ENCODE measurements around the gene NPTX1.

The NPTX1 gene

GRCh38 chr17:80419255-80419654 lies 57.2 kb downstream of the NPTX1 start:
- H3K9ac ChIP-seq (ENCODE audit: low read depth, low read length): no peak overlapping the region
- H3K4me1 ChIP-seq (ENCODE audit: insufficient read depth, low read length): peaks cover under 1% of the 10 kb centered on the region; the same call in 1 of the 2 replicates
- no peaks in the 10 kb centered on the region for H3K9me3 ChIP-seq (ENCODE audit: control insufficient read depth, insufficient read depth, low read length)
- H3K36me3 ChIP-seq (ENCODE audit: insufficient read depth, low read length): no peaks in the 10 kb centered on the region; the same call in 1 of the 2 replicates

- Histone ChIP-seq H3K9ac (ENCODE audit: low read depth, low read length) (no peak overlapping the region), H3K9me3 (ENCODE audit: control insufficient read depth, insufficient read depth, low read length) (no peaks in the 10 kb centered on the region), H3K36me3 (ENCODE audit: insufficient read depth, low read length) (no peaks in the 10 kb centered on the region; the same call in 1 of the 2 replicates), H3K4me1 (ENCODE audit: insufficient read depth, low read length) (peaks cover 5% of the 10 kb centered on the region; the same call in 1 of the 2 replicates)
These were observed 57.8 kb downstream of the NPTX1 start for GRCh38 chr17:80418589-80418988.
